Stomach (tissue), 4 donors: ENCODE data around the gene RFT1.
A peak's percentile ranks its signal among the peaks of the same experiment; 100 is the strongest.

Experiments
- EP300 ChIP-seq: sonication (generic); formaldehyde crosslinking; IDR thresholded peaks from one replicate; pipeline ENCODE4 v1.6.1; 2017; ENCODE audit warnings: antibody characterized with exemption
- POLR2A ChIP-seq, 4 donors: fragments of 450-650 bp; IDR thresholded peaks; one replicate each; pipeline ENCODE4 v1.6.1; 2016; ENCODE audit warnings: antibody characterized with exemption in 4 of 4, control low read depth in 2 of 4, mild to moderate bottlenecking in 1 of 4, moderate library complexity in 1 of 4
- TF ChIP-seq, protein P1 (sequence below), 7 experiments: fragments of 450-650 bp in 4 of 7; fragments of 200-600 bp in 3 of 7; sonication (generic) in 3 of 7; IDR thresholded peaks; one replicate each; pipeline ENCODE4 v1.5.1; 2016 to 2019; ENCODE audit warnings: antibody characterized with exemption in 7 of 7, control low read depth in 2 of 7, mild to moderate bottlenecking in 1 of 7

DNA sequence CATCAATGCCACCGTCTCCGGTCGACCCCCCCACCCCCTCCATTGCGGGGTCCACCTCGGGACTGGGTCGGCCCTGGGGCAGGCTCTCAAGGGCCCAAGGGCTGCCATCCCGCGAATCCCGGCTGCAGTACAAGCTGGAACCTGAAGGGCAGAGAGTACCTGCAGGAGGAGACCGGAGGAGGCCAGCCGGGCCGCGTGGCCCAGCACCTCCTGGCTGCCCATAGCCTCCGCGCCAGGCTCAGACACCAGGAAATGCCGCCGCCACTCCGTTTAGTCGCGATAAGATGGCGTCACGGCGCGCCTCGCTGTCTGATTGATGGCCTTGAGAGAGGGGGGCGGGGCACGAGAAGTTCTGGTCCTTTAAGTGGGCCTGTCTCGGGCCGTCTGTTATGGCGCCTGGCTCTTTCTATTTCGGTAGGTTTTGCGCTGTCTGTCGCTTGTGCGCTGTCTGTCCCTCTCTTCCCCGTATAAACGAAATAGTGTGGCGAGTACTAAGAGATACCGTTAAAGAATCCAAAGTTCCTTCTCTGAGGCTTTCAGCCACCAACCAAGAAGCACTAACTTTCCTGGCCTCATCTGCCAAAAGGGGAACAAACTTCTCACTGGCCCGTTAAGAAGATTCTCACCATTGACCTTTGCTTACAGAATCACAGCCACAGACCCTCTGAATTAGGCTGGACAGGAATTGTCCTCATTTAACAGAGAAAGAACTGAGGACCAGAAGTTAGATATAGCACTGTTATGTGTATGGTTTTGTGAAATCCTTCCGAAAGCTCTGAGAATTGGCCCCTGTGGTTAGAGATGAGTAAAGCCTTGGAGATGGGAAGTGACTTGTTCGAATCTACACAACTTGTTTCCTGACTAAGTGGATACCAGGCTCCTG is at the start of gene RFT1:
- TF ChIP-seq, protein P1, sequence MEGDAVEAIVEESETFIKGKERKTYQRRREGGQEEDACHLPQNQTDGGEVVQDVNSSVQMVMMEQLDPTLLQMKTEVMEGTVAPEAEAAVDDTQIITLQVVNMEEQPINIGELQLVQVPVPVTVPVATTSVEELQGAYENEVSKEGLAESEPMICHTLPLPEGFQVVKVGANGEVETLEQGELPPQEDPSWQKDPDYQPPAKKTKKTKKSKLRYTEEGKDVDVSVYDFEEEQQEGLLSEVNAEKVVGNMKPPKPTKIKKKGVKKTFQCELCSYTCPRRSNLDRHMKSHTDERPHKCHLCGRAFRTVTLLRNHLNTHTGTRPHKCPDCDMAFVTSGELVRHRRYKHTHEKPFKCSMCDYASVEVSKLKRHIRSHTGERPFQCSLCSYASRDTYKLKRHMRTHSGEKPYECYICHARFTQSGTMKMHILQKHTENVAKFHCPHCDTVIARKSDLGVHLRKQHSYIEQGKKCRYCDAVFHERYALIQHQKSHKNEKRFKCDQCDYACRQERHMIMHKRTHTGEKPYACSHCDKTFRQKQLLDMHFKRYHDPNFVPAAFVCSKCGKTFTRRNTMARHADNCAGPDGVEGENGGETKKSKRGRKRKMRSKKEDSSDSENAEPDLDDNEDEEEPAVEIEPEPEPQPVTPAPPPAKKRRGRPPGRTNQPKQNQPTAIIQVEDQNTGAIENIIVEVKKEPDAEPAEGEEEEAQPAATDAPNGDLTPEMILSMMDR (IDR thresholded peaks at IDR 0.05): peak in 2 of 7 experiments; percentile 11 to 38
- TF ChIP-seq POLR2A (IDR thresholded peaks at IDR 0.05) (peak in 1 of 4 donors; percentile 28), EP300 (no peak)
